GM19099 (cell line): Measurements from ENCODE around the gene MEGF6.

Source experiments
- POLR2A ChIP-seq: IDR thresholded peaks from 3 replicates; pipeline ENCODE4 v1.6.1; 2011; ENCODE audit warnings: low read depth; ENCODE audit not compliant: insufficient read length; ENCODE audit errors: extremely low read depth

MEGF6 gene

DNA sequence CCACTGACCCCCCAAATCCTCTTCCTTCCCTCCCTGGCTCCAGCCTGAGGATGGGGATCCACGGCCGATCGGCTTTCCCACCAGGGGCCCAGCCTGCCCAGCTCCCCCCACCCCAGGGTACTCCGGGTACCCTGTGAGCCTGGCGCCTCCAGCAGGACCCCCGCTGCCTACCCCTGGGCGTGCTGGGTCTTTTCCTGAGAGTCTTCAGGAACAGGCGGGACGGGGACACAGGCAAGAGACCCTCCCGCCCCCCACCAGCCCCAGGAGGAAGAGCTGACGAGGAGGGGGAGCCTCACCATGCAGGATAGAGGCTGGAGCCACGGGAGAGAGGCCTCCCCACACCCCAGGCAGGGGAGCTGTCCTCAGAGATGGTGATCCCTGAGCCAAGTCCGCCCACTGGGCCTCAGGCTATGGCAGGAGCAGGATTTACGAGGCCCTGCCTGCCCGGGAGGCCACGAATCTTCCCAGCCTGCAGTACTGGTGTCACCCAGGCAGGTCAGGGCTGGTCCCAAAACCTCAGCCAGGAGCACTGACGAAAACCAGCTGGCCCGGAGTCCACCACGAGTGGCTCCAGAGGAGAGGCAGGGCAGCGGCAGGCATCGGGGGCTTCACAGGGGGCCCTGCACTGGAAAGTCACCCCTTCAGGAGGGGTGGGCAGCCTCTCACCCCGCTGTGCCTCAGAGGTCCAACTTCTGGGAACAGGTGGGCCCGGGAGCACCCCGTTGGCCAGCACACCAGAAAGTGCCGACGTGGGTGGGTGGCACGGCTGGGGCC lies 58.0 kb downstream of the MEGF6 start:
- no peak for TF ChIP-seq POLR2A

DNA sequence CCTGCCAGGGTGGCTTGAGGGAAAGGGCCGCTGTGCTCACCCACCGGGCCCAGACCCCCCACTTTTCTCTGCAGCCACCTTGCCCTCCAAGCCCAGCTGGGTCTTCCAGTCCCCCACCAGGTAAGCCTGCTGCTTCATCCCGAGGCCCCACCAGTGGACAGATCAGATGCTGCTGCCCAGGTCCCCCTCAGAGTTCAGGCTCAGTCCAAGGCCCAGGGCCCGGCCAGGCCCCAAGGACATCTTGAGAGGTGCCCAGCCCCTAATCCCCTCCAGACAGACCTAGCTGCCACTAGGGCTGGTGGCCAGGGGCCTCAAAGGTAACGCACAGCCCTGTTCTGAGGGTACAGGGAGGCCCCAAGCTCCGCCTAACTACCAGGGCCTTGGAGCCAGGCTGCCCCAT lies 58.6 kb downstream of the MEGF6 start:
- TF ChIP-seq POLR2A = no peak

DNA sequence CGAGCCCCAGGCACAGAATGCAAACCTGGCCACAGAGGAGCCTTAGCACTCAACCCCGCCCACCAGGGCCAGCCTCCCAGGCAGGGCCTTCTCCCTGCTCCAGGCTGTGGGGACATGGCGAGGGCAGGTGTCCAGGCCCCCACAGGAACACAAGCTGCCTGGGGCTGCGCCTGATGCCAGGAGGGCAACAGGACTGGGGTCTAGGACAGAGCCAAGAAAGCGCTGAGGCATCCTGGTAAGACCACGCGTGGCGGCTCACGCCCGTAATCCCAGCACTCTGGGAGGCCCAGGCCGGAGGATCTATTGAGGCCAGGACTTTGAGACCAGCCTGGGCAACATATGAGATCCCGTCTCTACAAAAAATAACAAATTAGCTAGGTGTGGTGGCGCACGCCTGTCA lies 59.1 kb downstream of the MEGF6 start:
- TF ChIP-seq POLR2A = no peak

DNA sequence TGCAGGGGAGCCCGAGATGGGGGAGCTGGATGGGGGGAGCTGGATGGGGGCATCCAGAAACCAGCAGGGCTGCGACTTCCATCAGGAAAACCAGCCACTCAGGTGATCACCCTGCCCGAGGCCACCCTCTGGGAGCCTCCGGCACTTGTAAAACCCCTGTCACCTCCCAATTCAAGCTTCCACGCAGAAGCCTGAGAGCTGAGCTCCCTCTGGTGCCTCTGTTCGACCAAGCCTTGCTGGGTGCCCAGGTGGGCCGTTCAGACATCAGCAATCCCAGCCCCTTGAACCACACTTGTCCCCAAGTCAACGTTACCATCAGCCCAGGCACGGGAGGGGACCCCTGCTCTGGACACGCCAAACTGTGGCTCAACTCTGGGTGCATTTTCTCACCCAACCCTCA lies 59.6 kb downstream of the MEGF6 start:
- TF ChIP-seq POLR2A = no peak

DNA sequence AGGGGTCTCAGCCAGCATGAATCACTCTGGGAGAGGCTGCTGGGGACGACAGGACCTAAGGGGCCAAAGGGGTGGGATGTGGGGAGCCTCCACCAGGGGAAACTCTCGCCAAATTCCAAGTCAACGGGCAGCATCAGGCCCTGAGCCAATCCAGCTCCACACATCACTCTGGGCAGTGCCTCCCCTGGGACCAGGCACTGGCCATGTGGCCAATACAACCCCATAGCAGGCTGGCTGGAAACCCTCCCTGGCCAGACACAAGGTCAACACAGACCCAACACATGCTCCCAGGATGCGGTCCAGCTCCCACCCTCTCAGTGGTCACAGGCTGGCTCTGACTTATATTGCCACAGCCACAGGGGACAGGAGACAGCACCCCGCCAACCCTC lies 60.0 kb downstream of the MEGF6 start:
- TF ChIP-seq POLR2A = no peak

DNA sequence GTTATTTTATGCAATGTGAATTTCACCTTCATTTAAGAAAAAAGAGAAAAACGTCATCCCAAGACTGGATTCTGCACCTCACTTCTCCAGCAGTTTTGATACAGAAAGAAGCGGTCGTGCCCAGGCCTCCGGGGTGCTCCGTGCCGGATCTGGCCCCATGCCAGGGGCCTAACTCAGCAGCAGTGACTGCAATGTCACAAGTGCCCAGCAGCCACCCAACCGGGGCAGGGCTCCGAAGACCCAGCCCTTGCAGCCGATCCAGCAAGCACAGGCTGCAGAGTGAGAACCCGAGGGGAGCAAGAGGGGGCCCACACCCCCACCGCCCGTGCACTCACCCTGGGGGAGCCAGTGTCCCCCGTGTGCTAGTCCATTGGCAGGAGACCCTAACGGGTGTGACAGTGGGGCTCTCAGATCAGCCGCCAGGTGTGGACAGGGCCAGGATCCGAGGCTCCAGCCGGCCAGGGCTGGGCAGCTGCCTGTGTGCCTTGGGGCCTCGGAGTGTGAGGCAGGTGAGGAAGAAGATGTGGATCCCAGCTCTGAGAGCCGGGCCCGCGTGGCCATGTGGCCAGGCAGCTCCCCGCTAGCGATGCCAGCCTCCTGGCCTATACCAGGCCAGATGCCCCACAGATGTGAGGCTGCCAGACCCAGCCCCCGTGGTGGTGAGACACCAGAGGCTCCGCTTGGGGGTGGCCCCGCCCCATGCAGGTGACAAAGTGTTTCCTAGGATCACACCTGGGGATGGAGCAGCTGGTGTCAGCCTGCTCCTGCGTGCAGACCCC lies 60.6 kb downstream of the MEGF6 start:
- TF ChIP-seq POLR2A = no peak

DNA sequence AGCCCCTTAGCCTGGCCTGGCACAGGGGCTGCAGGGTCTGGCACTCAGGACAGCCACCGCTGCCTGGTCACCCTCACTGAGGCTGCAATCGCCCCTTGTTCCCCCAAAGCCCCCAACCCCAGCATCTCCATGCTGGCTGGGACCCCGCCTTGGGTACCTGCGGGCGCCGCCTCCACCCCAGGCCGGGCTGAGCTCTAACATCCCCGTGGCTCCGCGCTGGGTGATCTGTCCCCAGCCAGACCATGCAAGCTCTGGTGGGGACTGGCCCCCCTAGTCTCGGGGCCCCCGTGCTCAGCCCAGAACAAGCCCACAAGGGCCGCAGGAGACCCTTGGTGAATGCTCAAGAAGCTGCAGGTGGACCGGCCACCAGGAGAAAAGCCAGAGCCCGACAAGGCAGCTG lies 62.4 kb downstream of the MEGF6 start:
- no peak for TF ChIP-seq POLR2A

DNA sequence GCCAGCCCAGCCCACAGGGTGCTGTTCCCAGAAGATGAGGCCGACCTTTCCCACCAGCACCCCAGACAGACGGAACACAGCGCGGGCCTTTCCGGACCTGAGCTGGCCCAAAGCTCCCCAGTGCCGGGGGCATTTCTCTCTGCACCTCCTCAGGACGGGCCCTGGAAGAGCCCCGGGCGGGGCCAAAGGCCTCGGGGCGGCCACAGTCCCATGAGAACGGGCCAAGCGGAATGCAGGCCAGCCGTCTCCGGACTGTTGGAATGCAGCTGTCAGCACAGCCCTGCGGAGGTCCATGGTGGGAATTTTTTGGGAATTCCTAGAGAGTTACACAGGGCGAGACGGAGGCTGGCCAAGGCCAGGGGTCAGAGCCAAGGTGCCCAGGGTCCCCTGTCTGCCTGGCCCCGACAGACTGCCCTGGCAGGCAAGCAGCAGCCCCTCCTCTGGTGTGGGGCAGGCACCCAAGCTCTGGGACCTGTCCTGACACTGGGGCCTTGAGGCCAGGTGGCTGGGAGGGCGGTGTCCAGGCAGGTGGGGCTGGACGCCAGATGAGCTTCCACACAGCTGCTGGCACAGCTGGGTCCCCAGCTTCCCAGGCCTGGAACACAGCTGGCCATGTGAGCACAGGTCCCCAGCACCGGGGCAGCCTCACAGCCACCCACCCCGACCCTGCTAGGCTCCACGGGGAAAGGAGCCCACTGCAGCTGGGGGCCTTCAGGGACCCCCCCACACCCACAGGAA lies 63.0 kb downstream of the MEGF6 start:
- no peak for TF ChIP-seq POLR2A

DNA sequence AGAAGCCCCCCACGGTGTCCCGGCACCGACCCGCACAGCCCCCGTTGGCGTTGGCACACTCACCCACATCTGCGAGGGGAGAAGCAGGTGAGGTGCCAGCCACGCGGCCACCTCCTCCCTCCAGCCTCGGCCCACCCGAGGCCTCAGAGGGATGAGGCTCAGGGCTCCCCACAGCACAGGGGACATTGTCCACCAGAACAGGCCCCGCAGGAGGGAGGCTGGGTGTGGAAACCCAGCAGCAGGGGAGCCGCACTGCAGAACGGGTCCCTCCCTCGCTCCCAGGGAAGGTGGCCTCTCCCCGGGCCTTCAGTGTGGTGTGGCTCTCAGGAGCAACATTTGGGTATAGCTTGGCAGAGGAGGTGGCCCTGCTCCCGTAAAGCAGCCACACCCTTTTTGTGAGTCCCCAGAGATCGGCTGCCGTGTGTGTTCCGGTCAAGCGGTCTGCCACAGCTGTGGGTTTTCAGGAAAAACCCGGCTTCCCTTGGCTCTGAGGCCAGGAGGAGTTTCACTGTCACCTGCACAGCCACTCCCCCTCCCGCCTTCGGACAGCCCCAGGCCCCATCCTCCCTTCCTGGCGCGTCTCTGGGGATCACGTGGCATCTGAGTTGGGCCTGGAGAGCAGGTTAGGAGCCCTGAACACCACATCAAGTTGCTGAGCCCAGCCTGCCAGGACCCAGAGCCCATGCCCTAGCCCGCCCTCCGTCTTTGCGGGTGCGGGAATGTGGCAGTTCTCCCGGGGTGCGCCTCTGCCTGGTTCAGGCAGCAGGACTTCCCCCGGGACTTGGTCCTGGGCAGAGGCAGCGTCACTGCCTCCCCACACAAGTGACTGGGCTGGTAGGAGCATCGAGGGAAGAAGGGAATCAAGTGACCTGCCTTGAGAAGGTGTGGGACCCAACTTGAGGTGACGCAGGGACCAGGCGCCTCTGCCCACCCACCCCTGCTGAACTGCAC lies 64.0 kb downstream of the MEGF6 start:
- no peak for TF ChIP-seq POLR2A

DNA sequence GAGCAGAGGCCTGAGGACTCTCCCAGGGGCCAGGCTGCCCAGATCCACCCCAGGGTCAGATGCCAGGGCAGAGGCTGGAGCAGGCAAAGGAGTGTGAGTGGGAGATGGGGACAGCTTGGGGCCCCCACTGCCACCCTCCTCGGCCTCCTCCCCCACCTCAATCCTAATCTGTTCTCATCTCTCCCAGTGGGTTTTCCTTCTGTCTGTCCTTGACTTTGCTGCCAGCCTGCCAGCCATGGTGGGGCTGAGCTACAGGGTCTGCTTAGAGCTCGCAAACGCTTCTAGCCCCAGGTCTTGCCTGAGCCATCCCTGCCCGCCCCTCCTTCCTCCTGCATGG lies 65.3 kb downstream of the MEGF6 start:
- TF ChIP-seq POLR2A = no peak

DNA sequence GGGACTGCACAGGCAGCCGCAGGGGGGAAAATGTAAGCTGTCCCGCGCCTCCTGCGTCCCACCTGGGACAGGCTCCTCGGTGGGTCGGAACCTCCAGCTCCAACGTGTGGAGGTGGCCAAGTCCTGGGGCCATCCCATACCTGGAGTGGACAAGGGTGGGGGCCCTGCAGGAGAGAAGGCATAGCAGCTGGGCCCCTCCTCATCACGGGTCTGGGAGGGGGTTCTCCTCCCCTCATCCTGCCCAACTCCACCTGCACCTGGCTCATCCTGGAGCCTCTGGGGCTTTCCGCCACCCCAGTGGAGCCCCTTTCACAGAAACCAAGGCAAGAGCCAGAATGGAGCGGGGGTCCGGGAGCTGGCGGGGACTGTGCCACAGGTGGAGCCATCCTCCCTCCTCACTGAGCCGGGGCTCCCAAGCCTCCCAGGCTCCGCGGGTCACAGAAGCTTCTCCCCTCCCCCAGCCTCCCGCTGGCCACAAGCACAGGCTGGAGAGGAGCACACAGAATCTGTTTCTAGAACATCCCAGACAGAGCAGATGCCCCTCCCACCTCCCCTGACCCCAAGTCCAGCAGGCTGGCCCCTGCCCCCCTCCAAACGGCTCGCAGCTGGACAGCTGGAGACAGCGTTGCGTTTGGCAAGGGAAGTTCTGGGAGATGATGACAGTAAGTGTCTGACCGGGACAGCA lies 65.8 kb downstream of the MEGF6 start:
- no peak for TF ChIP-seq POLR2A

DNA sequence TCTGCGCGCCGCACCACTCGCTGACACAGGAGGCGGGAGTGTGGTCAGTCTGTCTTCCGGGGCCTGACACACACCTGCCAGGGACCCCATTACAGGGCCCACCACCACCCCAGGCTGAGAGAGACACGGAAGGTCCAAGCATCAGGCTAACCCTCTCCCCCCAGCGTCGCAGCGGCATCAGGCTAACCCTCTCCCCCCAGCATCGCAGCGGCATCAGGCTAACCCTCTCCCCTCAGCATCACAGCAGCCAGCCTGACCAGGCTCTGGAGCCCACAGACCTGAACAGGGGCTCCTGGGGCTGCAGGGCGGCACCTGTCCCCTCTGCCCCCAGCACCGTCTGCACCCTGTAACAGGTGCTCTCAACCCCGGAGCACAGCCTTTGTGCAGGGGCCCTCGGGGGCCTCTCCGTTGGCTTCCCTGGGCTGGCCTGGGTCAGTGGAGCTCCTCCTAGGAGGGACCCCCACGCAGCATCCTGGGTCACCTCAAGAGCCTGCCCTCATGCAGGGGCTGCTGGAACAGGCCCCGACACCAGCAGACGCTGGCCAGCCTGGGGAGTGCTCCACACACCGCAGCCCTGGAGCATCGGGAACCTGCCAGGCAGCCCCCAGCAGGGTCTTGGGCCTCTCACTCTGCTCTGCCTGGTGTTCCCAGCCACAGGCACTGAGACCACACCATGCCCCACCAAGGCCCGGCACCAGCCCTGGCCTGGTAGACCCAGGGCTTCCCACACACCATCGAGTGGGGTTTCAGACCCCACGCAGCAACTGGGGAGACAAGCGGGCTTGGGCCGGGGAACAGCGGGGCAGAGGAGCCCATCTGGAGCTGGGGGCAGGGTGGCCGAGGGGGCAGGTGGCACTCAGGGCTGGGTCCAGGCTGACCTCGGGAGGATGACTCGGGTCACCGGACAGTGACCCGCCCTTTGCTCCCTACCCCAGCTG lies 67.0 kb downstream of the MEGF6 start:
- no peak for TF ChIP-seq POLR2A
